PFSK-1 (cell line): ENCODE results near the gene SRMS.

Source experiments
- POLR2AphosphoS5 ChIP-seq: IDR thresholded peaks from 2 replicates; pipeline ENCODE4 v1.6.1; 2012; ENCODE audit warnings: low read depth, mild to moderate bottlenecking, control low read depth, low read length, moderate library complexity
- REST ChIP-seq, 2 experiments: IDR thresholded peaks; 2 replicates each; pipeline versions ENCODE4 v1.6.1 to v1.8.0; 2011 to 2012; ENCODE audit warnings: low read depth in 2 of 2, low read length in 2 of 2, control low read depth in 1 of 2, inconsistent platforms in 1 of 2, mild to moderate bottlenecking in 1 of 2, moderate library complexity in 1 of 2; ENCODE audit not compliant: insufficient read depth in 1 of 2
- SIN3A ChIP-seq: IDR thresholded peaks from 2 replicates; pipeline ENCODE4 v1.6.1; 2012; ENCODE audit warnings: mild to moderate bottlenecking, low read length, moderate library complexity, borderline replicate concordance; ENCODE audit not compliant: insufficient read depth

GRCh38 chr20:63557481-63557891, 9.9 kb upstream of the SRMS start:
- no peak for TF ChIP-seq POLR2AphosphoS5
- TF ChIP-seq SIN3A: no peak
- no peak for TF ChIP-seq REST (IDR thresholded peaks at IDR 0.05; ENCODE audit: insufficient read depth in 1 of 2, low read depth in 2 of 2, low read length in 2 of 2)
